IPS-15b (cell line): ENCODE results near the gene RASL10B.

ENCODE experiments used
- H3K27me3 ChIP-seq: one replicate; pipeline ENCODE4 v1.6.1; 2013; ENCODE audit warnings: low read length; ENCODE audit not compliant: control insufficient read depth, insufficient read depth
- H3K36me3 ChIP-seq: one replicate; pipeline ENCODE4 v1.6.1; 2013; ENCODE audit warnings: low read length; ENCODE audit not compliant: control insufficient read depth, insufficient read depth
- H3K4me1 ChIP-seq: one replicate; pipeline ENCODE4 v1.6.1; 2013; ENCODE audit warnings: mild to moderate bottlenecking, low read length; ENCODE audit not compliant: control insufficient read depth, insufficient read depth
- H3K4me3 ChIP-seq: one replicate; pipeline ENCODE4 v1.5.1; 2013; ENCODE audit warnings: low read depth, low read length
- H3K9ac ChIP-seq: one replicate; pipeline ENCODE4 v1.6.1; 2013; ENCODE audit warnings: low read depth, mild to moderate bottlenecking, low read length
- H3K9me3 ChIP-seq: one replicate; pipeline ENCODE4 v1.6.1; 2013; ENCODE audit warnings: mild to moderate bottlenecking, low read length; ENCODE audit not compliant: control insufficient read depth, insufficient read depth

The RASL10B gene

DNA sequence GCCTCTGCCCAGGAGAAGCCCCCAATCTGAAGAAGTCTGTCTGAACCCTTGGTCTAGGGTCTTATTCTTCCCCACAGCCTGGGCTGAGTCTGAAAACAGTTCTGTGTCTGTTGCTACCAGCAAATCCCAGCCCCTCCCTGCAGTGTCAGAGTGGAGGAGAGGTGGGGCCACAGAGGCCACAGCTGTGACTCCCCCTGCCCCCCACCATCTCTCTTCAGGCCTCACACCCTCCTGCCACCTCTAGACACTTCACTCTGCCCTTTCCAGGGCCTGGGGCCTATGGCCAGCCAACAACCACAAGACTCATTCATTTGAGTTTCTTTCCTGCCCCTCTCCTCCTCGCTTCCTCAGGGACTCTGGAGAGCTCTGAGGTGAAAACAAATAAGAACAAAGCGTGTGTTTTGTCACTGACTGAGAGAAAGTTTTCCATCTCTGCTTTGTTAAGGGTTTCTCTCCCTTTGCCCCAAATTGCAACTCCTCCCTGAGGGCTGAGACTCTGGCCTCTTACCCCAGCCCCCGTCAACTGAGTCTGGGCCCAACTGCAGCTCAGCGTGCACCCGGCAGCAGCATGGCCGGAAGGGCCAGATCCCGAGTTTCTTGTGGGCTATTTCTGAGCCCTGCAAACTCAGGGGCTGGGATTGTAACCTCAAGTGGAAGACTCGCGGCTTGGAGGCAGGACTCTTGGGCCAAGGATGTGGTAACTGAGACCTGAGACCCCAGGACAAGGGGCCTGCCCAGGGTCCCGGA is 42.4 kb downstream of the RASL10B start:
- H3K36me3 ChIP-seq: no peaks in the 10 kb centered on the region
- no peak overlapping the region for H3K4me3 ChIP-seq
- no peaks in the 10 kb centered on the region for H3K9me3 ChIP-seq
- no peaks in the 10 kb centered on the region for H3K27me3 ChIP-seq
- peaks cover 5% of the 10 kb centered on the region for H3K4me1 ChIP-seq
- H3K9ac ChIP-seq: no peak overlapping the region

DNA sequence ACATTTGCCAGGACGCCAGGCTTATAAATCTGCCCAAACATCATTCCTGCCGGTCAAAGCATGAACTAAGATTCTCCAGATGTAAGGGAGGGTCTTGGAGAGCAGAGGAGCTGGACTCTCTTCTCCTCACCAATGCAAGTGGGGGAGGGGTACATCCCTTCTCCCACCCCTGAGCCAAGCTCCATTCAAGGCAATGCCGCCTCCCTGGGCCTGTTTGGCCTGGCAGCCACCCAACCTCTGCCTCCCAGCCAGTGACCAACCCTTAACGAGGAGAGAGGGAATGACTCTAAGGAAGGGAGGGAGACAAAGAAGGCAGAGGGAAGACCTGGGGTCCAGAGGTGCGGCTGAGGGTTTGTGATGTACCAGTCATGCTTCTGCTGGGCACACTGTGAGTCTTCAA is 43.1 kb downstream of the RASL10B start:
- Histone ChIP-seq H3K4me3 (no peak overlapping the region), H3K9ac (no peak overlapping the region), H3K9me3 (no peaks in the 10 kb centered on the region), H3K36me3 (no peaks in the 10 kb centered on the region), H3K4me1 (peaks cover 5% of the 10 kb centered on the region), H3K27me3 (no peaks in the 10 kb centered on the region)

DNA sequence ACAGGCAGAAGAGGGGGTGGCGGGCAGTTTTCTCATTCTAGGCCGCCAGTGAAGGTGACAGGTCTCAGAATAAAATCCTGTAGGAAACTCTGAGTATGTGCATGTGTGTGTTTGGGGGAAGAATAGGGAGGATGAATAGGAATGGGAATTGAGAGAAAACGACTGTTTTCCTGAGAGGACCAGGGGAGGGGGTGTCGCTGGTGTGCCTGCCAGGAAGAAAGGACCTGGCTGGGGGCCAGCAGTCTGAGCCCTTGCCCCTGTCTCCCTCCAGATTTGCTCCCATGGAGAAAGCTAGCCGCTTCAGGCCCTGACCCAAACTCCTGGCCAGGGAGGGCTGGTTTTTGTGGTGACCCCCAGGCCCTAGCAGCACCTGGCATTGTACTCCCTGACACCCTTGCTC is 43.6 kb downstream of the RASL10B start:
- Histone ChIP-seq H3K27me3 (no peaks in the 10 kb centered on the region), H3K4me1 (peaks cover 5% of the 10 kb centered on the region)

DNA sequence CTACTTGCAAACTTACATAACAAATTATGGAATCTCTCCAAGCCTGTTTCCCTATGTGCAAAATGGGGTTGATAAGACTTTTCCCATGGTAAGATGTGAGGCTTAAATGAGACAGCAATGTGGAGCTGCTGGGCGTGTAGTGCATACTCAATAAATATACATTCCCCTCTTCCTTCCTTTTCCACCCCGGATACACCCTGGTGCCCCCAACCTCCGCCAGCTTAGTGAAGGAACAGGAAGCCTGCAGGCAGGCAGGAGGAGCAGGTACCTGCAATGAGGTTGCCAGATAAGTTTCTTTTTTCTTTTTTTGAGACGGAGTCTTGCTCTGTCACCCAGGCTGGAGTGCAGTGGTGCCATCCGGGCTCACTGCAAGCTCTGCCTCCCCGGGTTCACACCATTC is 44.1 kb downstream of the RASL10B start:
- Histone ChIP-seq H3K36me3 (no peaks in the 10 kb centered on the region), H3K9me3 (no peaks in the 10 kb centered on the region), H3K4me3 (no peak overlapping the region), H3K27me3 (no peaks in the 10 kb centered on the region), H3K4me1 (peaks cover 5% of the 10 kb centered on the region), H3K9ac (no peak overlapping the region)

More for the DNA sequence above, 43.6 kb downstream of the RASL10B start:
- Histone ChIP-seq H3K4me3 (no peak overlapping the region), H3K36me3 (no peaks in the 10 kb centered on the region), H3K9ac (no peak overlapping the region), H3K9me3 (no peaks in the 10 kb centered on the region)

DNA sequence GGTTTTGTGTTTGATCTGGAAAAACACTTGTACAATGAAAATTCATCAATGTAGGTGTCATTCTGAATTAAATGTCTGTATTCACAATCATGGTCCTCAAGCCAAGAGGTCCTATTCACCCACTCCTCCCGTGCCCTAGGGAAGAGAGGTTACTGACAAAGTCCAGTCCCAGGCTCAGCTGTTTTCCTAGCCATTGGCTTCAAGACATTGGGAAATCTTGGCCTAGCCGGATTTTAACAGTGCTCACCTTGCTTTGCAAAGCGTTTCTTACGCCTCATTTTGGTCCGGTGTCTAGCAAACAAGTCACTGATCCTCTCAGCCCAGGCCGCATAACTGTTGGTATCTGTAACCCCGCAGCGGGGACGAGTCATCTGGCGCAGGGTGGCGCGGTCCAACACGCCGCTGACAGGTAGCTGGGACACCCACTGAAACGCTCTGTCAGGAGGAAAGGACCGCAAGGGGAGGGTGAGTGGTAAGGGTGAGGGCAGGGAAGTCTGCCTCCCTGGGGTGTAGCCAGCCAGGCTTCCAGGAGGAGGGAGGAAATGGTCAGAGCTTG is 47.3 kb downstream of the RASL10B start:
- Histone ChIP-seq H3K9me3 (no peaks in the 10 kb centered on the region), H3K27me3 (no peaks in the 10 kb centered on the region), H3K9ac (no peak overlapping the region), H3K36me3 (no peaks in the 10 kb centered on the region), H3K4me1 (peaks cover 5% of the 10 kb centered on the region), H3K4me3 (no peak overlapping the region)

DNA sequence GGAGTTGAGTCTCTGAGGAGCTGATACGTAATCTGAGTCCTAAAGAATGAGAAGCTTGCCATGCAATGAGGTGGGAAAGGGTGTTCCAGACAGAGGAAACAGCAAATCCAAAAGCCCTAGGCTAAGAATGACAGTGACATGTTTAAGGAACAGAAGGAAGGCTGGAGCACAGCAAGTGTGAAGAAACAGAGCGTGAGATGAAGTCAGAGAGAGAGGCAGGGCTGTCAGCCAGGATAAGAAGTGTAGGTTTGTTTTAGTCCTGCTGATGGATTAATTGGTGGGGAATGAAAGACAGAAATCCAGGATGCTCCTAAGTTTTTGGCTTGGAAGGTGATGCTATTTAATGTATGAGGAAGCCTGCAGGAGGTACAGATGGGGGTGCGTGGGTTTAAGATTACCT is 49.5 kb downstream of the RASL10B start:
- Histone ChIP-seq H3K4me1 (no peaks in the 10 kb centered on the region), H3K4me3 (no peak overlapping the region), H3K9ac (no peak overlapping the region), H3K9me3 (no peaks in the 10 kb centered on the region), H3K27me3 (no peaks in the 10 kb centered on the region), H3K36me3 (no peaks in the 10 kb centered on the region)

DNA sequence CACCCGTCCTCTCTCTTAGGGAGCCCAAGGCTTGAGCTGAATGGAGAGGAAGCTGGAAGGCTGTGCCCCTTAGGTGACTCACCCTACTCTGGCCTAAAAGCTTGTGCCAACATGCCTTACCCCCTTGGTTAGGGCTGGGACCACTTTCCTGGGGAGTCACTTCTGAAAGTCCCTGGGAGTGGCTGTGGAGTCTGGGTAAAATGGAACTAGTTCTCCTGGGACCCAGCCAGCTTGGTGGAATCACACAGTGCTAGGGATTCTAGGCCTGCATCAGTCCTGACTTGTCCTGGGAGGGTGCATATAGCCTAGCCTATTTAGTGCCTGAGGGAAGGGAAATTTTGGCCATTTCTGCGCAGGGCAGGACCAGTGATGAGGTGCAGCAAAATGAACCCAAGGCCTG is 53.5 kb downstream of the RASL10B start:
- Histone ChIP-seq H3K9ac (no peak overlapping the region), H3K27me3 (no peaks in the 10 kb centered on the region), H3K36me3 (no peaks in the 10 kb centered on the region), H3K4me1 (no peaks in the 10 kb centered on the region), H3K9me3 (no peaks in the 10 kb centered on the region), H3K4me3 (no peak overlapping the region)

DNA sequence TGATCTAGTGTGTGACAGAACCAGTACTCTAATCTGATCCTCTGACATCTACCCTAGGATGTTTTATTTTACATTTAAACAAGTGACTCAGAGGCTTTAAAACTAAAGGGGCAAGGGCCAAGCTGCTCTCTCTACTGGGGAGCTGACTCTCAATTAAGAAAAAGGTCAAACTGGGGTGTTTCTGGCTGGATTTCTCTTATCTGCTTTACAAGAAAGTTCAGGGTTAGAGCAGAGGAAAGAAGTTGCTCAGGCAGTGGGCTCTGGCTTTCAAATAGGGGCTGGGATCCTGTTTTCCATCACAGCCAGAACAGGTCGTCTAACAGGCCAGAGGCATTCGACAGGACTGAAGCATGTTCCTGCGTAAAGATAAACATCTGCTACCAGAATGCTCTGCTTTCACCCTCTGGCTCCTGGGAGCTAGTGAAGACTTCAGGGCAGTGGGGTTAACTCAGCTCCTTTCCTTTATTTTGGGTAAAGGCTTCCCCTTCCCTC is 55.5 kb downstream of the RASL10B start:
- Histone ChIP-seq H3K36me3 (no peaks in the 10 kb centered on the region), H3K9ac (no peak overlapping the region), H3K4me1 (no peaks in the 10 kb centered on the region), H3K4me3 (no peak overlapping the region), H3K27me3 (peaks cover 9% of the 10 kb centered on the region), H3K9me3 (no peaks in the 10 kb centered on the region)

DNA sequence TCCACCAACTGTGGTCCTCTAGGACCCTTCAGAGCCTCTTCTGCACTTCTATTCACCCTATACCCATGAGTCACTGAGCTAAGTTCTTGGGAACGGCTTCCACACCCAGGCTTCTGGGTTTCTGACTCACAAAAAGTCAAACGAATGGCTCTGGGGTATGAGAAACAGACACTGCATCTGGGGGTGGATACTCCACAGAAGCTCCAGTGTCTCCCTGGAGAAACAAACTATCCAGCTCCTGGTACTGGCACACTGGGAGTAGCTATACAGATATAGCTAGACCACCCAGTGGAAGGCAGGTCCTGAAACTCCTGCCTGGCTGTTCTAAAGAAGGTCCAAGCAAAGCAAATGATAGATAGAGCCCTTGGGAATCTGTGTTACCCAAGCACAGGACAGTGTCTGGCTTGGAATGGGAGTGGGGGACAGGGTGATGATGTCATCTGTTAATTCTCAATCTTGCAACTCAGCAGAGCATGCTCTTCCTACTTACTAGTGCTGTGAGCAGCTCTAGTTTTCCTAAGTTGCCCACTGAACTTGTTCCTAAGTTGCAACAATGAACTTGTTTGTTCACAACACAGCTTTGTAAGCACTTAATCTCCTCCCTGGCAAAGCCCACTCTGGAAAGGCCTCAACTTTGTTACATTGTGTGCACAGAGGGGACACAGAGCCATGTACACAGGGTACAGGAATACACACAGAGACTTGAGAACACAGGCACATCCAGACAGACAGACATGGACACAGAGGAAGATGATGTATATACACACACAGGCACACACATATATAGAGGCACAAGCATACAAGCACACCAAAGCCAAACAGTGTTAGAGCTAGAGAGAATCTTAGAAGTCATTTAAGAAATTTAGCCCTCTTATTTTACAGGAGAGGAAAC is 57.3 kb downstream of the RASL10B start:
- no peak overlapping the region for H3K9ac ChIP-seq
- no peaks in the 10 kb centered on the region for H3K36me3 ChIP-seq
- H3K27me3 ChIP-seq: peaks cover 27% of the 10 kb centered on the region
- no peak overlapping the region for H3K4me3 ChIP-seq
- no peaks in the 10 kb centered on the region for H3K4me1 ChIP-seq
- H3K9me3 ChIP-seq: no peaks in the 10 kb centered on the region

DNA sequence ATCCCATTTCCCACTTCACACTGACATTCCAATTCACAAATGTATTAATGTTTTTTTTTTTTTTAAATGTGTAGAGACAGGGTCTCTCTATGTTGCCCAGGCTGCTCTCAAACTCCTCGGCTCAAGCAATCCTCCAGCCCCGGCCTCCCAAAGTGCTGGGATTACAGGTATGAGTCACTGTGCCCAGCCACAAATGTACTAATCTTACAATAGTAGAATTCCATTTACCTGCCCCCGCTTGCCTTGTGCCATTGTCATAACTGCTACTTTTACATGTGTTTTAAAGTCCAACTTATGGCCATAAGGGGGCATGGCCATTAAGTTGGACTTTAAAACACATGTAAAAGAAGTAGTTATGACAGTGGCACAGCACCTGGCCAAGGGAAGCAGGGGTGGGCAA is 59.4 kb downstream of the RASL10B start:
- Histone ChIP-seq H3K9me3 (no peaks in the 10 kb centered on the region), H3K27me3 (peaks cover 45% of the 10 kb centered on the region), H3K4me1 (no peaks in the 10 kb centered on the region), H3K4me3 (no peak overlapping the region), H3K36me3 (no peaks in the 10 kb centered on the region), H3K9ac (no peak overlapping the region)

DNA sequence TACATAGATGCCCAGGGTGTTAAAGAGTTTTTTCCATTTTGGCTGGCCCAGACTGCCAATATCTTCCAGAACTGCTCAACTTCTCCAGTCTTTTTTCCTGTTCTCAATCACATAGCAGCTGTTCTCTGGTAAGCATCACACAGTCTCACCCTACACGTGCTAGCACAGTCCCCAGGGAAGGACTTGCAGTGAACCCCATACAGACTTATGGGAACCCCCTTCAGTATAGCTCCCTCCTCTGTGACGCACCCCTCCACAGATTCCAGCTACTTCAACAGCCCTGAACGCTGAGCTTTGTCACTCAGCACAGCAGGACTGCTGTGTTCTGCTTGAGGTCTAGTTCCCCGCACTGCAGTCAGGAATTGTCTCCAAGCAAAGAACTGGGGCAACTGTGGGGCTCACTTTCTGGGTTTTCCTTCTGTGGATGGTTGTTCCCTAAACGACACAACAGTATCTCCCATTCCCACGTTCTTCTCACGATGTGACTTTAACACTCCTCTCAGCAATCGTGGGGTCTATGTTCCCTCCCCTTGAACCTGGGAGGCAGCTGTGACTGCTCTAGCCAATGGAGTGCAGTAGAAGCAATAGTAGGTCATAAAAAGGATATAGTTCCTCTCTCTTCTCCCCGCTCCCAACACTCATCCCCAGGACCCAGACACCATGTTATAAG is 60.4 kb downstream of the RASL10B start:
- H3K9me3 ChIP-seq: no peaks in the 10 kb centered on the region
- no peaks in the 10 kb centered on the region for H3K4me1 ChIP-seq
- no peak overlapping the region for H3K9ac ChIP-seq
- peaks cover 54% of the 10 kb centered on the region for H3K27me3 ChIP-seq
- no peaks in the 10 kb centered on the region for H3K36me3 ChIP-seq
- no peak overlapping the region for H3K4me3 ChIP-seq
